CD4-positive, alpha-beta T cell treated with Interleukin-21 for 1 hour (primary cell): ENCODE results near the gene CHID1.

ENCODE experiments used
- DNase-seq: peaks from one replicate; pipeline ENCODE4 v3.0.0-alpha.2; 2020

Gene CHID1

DNA sequence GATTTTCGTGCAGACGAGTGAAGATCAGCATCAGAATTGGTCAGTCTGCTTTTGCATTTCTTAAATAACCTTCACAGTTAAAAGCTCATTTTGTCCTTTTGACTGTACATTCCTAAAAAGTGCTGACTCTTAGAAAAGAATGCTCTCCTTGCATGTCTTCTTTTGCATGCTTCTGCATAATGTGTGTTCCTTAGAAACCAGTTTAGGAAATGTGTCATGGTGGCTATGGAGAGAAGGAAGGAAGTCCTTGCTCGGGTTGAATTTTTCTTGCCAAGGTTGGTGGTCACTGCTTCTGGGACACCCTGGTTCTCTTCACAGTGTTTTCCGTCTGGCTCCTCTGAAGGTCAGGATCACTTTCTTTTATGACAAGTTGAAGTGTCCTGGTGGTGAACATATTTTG is 21.8 kb upstream of the CHID1 start:
- no peak for DNase-seq

GRCh38 chr11:931385-931784 is 20.8 kb upstream of the CHID1 start:
- DNase-seq, result no peak

- DNase-seq, result no peak
Measured at GRCh38 chr11:929405-929804, 18.8 kb upstream of the CHID1 start.

DNA sequence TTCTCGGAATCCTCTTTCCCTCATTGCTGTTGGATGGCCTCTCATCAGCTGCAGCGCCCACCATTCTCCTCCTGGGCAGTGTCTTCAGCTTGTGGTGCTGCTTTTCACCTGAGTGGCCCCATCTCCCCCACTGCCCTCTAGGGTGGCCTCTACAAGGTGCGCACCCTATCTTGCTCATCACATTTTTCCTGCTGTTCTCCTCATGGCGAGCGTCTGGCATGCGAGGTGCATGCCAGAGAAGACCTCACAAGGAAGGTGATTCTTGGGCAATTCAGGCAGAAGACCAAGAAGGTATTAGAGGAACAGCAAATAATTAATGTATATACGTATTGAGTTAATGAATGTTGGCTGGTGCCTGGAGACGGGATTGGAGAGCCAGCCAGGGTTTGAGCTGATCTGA is 18.2 kb upstream of the CHID1 start:
- no peak for DNase-seq

GRCh38 chr11:927871-928270 is 17.3 kb upstream of the CHID1 start:
- peak; percentile 67 for DNase-seq

DNA sequence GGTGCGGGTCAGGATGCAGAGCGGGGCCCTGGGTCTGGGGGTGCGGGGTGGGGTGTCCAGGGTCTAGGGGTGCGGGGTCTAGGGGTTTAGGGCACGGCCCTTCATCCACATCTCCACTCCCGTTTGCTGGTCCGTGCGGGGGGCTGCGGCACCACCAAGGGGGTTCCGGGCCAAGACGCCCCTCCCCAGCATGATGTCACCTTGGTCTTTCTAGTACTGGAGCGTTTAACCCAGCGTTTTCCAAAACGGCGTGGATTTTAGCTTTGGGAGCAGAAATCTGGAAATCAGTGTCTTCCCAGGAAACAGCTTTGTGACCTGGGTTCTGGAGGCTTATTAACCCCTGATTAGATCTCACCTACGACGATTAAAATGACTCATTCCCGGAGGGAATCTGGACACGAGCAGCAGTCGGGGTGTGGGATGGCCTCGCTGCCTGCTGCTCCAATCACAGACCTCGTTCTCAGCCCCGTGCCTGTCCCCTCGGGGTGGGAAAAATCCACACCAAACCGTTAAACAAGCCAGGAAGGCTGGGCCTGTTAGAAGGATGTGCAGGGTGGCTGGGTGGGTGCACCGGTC is 15.8 kb upstream of the CHID1 start:
- DNase-seq, result no peak

GRCh38 chr11:925496-926301 is 15.1 kb upstream of the CHID1 start, which contains the start of gene AP2A2:
TSS of gene AP2A2 (plus strand) at chr11:925870. CDS start at chr11:926022, 152 bp downstream.
- peak; percentile 92 for DNase-seq

DNA sequence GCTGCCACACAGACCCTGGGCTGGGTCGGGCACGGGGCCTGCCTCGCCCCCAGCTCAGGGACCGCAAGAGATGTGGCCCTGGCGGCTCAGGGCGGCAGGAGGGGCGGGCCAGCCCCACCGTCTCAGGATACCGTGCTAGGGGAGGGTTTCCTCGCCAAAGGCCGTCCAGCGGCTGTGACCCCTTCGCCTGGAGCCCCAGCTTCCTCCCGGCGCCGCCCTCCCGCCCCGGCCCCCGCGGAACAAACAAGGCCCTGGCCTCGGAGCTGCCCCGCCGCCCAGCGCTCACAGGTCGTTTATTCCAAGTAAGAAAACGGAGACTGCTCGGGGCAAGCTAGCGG is 14.5 kb upstream of the CHID1 start:
- DNase-seq, result no peak

DNA sequence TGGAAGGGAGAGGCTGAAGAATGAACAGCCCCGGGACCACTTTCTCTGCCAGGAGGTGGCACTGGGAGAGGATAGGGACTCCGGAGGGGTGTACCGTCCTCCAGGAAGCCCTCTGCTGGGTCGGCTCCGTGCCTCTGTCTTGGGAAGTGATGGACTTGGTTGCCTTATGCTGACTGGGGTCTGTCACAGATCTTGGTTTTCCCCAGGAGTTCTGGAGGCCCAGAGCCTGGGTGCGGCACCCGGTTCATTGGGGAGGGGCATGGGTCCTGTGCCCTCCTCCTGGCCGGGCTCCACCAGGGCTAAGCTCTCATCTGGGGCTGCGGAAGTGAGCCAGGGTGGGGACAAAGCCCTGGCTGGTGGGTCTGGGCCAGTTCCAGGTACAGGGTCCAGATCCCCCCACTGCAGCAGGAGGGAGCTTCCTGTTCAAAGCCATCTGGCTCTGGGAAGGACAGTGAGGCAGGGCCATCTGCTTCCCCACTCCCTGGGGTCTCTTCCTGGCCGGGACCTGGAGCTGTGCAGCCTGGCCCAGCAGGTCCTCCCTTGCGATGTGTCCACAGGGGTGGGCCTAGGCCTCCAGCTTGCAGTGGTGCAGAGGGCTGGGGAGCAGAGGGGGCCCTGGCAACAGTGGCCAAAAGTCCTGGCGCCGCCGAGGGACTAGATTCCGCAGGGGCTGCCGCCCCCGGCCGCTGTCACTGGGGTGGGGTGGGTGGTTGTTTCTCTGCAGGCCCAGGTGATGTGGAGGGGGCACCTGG is 14.0 kb upstream of the CHID1 start:
- no peak for DNase-seq

GRCh38 chr11:923691-924405 is 13.2 kb upstream of the CHID1 start:
- no peak for DNase-seq

- DNase-seq, result no peak
Measured at GRCh38 chr11:921921-922678, 11.5 kb upstream of the CHID1 start.

GRCh38 chr11:917426-917825 is 6.8 kb upstream of the CHID1 start:
- no peak for DNase-seq

- no peak for DNase-seq
Measured at GRCh38 chr11:914747-915501, 4.3 kb upstream of the CHID1 start.

- no peak for DNase-seq
Measured at GRCh38 chr11:914204-914603, 3.6 kb upstream of the CHID1 start.

DNA sequence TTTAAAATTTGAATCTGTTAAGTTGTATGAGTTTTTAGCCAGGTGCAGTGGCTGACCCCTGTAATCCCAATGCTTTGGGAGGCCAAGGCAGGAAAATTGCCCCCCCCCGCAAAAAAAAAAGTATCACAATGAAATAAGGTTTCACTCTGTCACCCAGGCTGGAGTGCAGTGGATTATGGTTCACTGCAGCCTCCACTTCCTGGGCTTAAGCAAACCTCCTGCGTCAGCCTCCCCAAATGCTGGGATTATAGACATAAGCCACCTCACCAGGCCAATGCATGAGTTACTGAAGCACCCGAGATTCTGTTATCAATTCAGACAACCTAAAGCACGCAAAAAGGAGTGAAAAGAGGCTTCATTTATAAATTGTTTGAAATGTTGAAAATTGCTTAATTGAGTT is 2.4 kb upstream of the CHID1 start:
- DNase-seq, result no peak

GRCh38 chr11:912266-912665 is 1.7 kb upstream of the CHID1 start:
- no peak for DNase-seq

- DNase-seq, result no peak
Measured at GRCh38 chr11:911890-912219, 1.2 kb upstream of the CHID1 start.

- no peak for DNase-seq
Measured at GRCh38 chr11:911031-911889, 650 bp upstream of the CHID1 start.

DNA sequence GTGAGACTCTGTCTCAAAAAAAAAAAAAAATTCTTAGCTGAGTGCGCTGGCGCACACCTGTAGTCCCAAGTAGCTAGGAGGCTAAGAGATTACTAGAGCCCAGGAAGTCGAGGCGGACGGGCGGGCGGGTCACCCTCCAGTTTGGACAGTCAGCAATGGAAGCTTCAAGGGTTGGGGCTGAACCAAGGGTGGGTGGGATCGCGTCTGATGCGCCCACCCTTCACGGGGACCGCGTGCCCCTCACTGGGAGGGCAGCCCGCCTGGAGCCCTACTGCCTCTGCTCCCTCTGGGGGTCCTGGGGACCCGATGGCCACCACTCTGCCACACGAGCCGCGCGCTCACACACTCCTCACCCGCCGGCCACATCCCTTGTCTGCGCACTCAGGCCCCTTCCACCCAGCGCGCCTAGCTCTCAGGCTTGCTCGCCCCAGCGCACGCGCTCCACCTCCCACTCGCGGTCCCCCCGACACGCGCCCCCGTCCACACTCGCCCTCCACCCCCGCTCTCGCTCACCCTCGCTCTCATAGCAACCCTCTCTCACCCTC is 494 bp downstream of the CHID1 start:
- DNase-seq, result no peak

GRCh38 chr11:909406-909805 is 1.2 kb downstream of the CHID1 start:
- DNase-seq, result no peak

GRCh38 chr11:908273-908672 is 2.3 kb downstream of the CHID1 start:
- DNase-seq, result no peak
